Measurements from ENCODE around the gene DTD1. TPM values are rescaled to one million over a fixed set of nuclear protein-coding genes. Genes with fewer than 3 reads are reported as not detected.

DTD1 gene
- total RNA-seq, 1 experiment from 2014 or later, result 109 TPM

GRCh38 chr20:18662279-18663040, 74.6 kb downstream of the DTD1 start:
- H3K36me3 ChIP-seq (ENCODE audit: control insufficient read depth, insufficient read depth, low read length), result no peaks in the 10 kb centered on the region
- no peaks in the 10 kb centered on the region for H3K9me3 ChIP-seq
- Mint-ChIP-seq H3K4me1 (ENCODE audit: low read depth, unreplicated experiment) (no peaks in the 10 kb centered on the region), H3K27me3 (ENCODE audit: insufficient read depth, unreplicated experiment) (no peaks in the 10 kb centered on the region), H3K9me3 (ENCODE audit: unreplicated experiment) (no peaks in the 10 kb centered on the region), H3K4me3 (ENCODE audit: unreplicated experiment) (no peak overlapping the region), H3K27ac (ENCODE audit: unreplicated experiment) (no peak overlapping the region), H3K36me3 (ENCODE audit: insufficient read depth, unreplicated experiment) (no peaks in the 10 kb centered on the region)
- DNase-seq, result no peak
- H3K4me3 ChIP-seq (ENCODE audit: low read depth, low read length), result no peak overlapping the region
- CTCF ChIA-PET, result no interaction called here
- intact Hi-C loops (cut with micrococcal nuclease; ENCODE audit: unreplicated experiment), result no loop called here
- TF ChIP-seq, protein P1, sequence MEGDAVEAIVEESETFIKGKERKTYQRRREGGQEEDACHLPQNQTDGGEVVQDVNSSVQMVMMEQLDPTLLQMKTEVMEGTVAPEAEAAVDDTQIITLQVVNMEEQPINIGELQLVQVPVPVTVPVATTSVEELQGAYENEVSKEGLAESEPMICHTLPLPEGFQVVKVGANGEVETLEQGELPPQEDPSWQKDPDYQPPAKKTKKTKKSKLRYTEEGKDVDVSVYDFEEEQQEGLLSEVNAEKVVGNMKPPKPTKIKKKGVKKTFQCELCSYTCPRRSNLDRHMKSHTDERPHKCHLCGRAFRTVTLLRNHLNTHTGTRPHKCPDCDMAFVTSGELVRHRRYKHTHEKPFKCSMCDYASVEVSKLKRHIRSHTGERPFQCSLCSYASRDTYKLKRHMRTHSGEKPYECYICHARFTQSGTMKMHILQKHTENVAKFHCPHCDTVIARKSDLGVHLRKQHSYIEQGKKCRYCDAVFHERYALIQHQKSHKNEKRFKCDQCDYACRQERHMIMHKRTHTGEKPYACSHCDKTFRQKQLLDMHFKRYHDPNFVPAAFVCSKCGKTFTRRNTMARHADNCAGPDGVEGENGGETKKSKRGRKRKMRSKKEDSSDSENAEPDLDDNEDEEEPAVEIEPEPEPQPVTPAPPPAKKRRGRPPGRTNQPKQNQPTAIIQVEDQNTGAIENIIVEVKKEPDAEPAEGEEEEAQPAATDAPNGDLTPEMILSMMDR (IDR thresholded peaks at IDR 0.05; ENCODE audit: insufficient read depth in 1 of 2, low read depth in 1 of 2, low read length in 1 of 2, severe bottlenecking in 1 of 2, unreplicated experiment in 1 of 2), result no peak
- H3K4me1 ChIP-seq, result no peaks in the 10 kb centered on the region
- no peaks in the 10 kb centered on the region for H3K27me3 ChIP-seq (replicated peaks; ENCODE audit: control insufficient read depth, insufficient read depth, low read length)
- no TSS peak for BruUV-seq (replicated peaks)
- POLR2A ChIA-PET, result interaction anchor here (0.6 kb wide), 1 partner anchor 196 kb away, joined by 3 read pairs; the partner anchor contains the start of gene DZANK1

- H3K36me3 Mint-ChIP-seq (ENCODE audit: insufficient read depth, unreplicated experiment), result no peaks in the 10 kb centered on the region
- Histone ChIP-seq H3K4me3 (ENCODE audit: low read depth, low read length) (no peak overlapping the region), H3K27me3 (replicated peaks; ENCODE audit: control insufficient read depth, insufficient read depth, low read length) (no peaks in the 10 kb centered on the region), H3K4me1 (no peaks in the 10 kb centered on the region), H3K9me3 (no peaks in the 10 kb centered on the region), H3K36me3 (ENCODE audit: control insufficient read depth, insufficient read depth, low read length) (no peaks in the 10 kb centered on the region)
- no peak overlapping the region for H3K4me3 Mint-ChIP-seq (ENCODE audit: unreplicated experiment)
- H3K4me1 Mint-ChIP-seq (ENCODE audit: low read depth, unreplicated experiment), result no peaks in the 10 kb centered on the region
- no peak for DNase-seq
- TF ChIP-seq, protein P1 (IDR thresholded peaks at IDR 0.05; ENCODE audit: insufficient read depth in 1 of 2, low read depth in 1 of 2, low read length in 1 of 2, severe bottlenecking in 1 of 2, unreplicated experiment in 1 of 2), result no peak
- H3K9me3 Mint-ChIP-seq (ENCODE audit: unreplicated experiment), result no peaks in the 10 kb centered on the region
- ChIA-PET POLR2A (no interaction called here), CTCF (no interaction called here)
- BruUV-seq (replicated peaks), result no TSS peak
- no peaks in the 10 kb centered on the region for H3K27me3 Mint-ChIP-seq (ENCODE audit: insufficient read depth, unreplicated experiment)
- H3K27ac Mint-ChIP-seq (ENCODE audit: unreplicated experiment), result no peak overlapping the region
- intact Hi-C loops (cut with micrococcal nuclease; ENCODE audit: unreplicated experiment), result no loop called here
Observed at GRCh38 chr20:18663932-18664331, 76.1 kb downstream of the DTD1 start.

- no peak for DNase-seq
- ChIA-PET POLR2A (no interaction called here), CTCF (no interaction called here)
- TF ChIP-seq, protein P1 (IDR thresholded peaks at IDR 0.05; ENCODE audit: insufficient read depth in 1 of 2, low read depth in 1 of 2, low read length in 1 of 2, severe bottlenecking in 1 of 2, unreplicated experiment in 1 of 2), result no peak
- Histone ChIP-seq H3K36me3 (ENCODE audit: control insufficient read depth, insufficient read depth, low read length) (no peaks in the 10 kb centered on the region), H3K27me3 (replicated peaks; ENCODE audit: control insufficient read depth, insufficient read depth, low read length) (no peaks in the 10 kb centered on the region), H3K9me3 (no peaks in the 10 kb centered on the region), H3K4me3 (ENCODE audit: low read depth, low read length) (no peak overlapping the region), H3K4me1 (0 out of 2 replicates have a peak, but pooled peaks cover under 1% of the 10 kb centered on the region)
- no peak overlapping the region for H3K4me3 Mint-ChIP-seq (ENCODE audit: unreplicated experiment)
- H3K27ac Mint-ChIP-seq (ENCODE audit: unreplicated experiment), result no peak overlapping the region
- no peaks in the 10 kb centered on the region for H3K27me3 Mint-ChIP-seq (ENCODE audit: insufficient read depth, unreplicated experiment)
- BruUV-seq (replicated peaks), result no TSS peak
- H3K9me3 Mint-ChIP-seq (ENCODE audit: unreplicated experiment), result no peaks in the 10 kb centered on the region
- intact Hi-C loops (cut with micrococcal nuclease; ENCODE audit: unreplicated experiment), result loop anchor here (5.0 kb wide), 1 partner anchor 33 kb away; no protein-coding TSS in a partner anchor
- H3K4me1 Mint-ChIP-seq (ENCODE audit: low read depth, unreplicated experiment), result no peaks in the 10 kb centered on the region
- no peaks in the 10 kb centered on the region for H3K36me3 Mint-ChIP-seq (ENCODE audit: insufficient read depth, unreplicated experiment)
Observed at GRCh38 chr20:18665135-18665534, 77.3 kb downstream of the DTD1 start.

Measured in Caco-2 (cell line).